ENCODE results near the gene TRIM15.

The TRIM15 gene

GRCh38 chr6:30145818-30146217 is 17.5 kb upstream of the TRIM15 start (continued):
- TF ChIP-seq PRDM2 (tag by site-specific recombination; IDR thresholded peaks at IDR 0.05; ENCODE audit: borderline replicate concordance), result no peak
- no peak for TF ChIP-seq ZNF391 (tag by site-specific recombination; IDR thresholded peaks at IDR 0.05; ENCODE audit: borderline replicate concordance, low read depth)
- TF ChIP-seq ZNF37A (tag by site-specific recombination; IDR thresholded peaks at IDR 0.05), result no peak
- peak; percentile 51 for TF ChIP-seq ZIC2 (tag by site-specific recombination; IDR thresholded peaks at IDR 0.05)
- TF ChIP-seq ZNF148 (tag by site-specific recombination; IDR thresholded peaks at IDR 0.05; ENCODE audit: borderline replicate concordance), result no peak
- no peak for TF ChIP-seq ZNF138 (tag by site-specific recombination; IDR thresholded peaks at IDR 0.05; ENCODE audit: borderline replicate concordance)

GRCh38 chr6:30147096-30147495 is 16.2 kb upstream of the TRIM15 start:
- CTCF ChIA-PET, result interaction anchor here (0.5 to 9.3 kb wide), 4 partner anchors 16 to 499 kb away, joined by 3 to 126 read pairs (median 7); no protein-coding TSS in a partner anchor
- POLR2A ChIA-PET, result no interaction called here
- no peak overlapping the region for H3K4me3 ChIP-seq (ENCODE audit: low read depth, low read length)
- TF ChIP-seq KLF10 (tag by site-specific recombination; IDR thresholded peaks at IDR 0.05) (no peak), ZNF76 (tag by site-specific recombination; IDR thresholded peaks at IDR 0.05; ENCODE audit: borderline replicate concordance, low read depth) (no peak), RBAK (tag by site-specific recombination; IDR thresholded peaks at IDR 0.05) (no peak), AEBP2 (tag by site-specific recombination; IDR thresholded peaks at IDR 0.05; ENCODE audit: borderline replicate concordance) (no peak), SP3 (tag by site-specific recombination; IDR thresholded peaks at IDR 0.05) (no peak), ZNF658 (tag by site-specific recombination; IDR thresholded peaks at IDR 0.05) (no peak), GLI4 (tag by site-specific recombination; IDR thresholded peaks at IDR 0.05) (no peak), ZNF426 (tag by site-specific recombination; IDR thresholded peaks at IDR 0.05) (no peak), PBX3 (CRISPR knock-in tag; IDR thresholded peaks at IDR 0.05) (no peak), ZNF280D (tag by site-specific recombination; IDR thresholded peaks at IDR 0.05) (no peak), ZNF311 (tag by site-specific recombination; IDR thresholded peaks at IDR 0.05; ENCODE audit: borderline replicate concordance) (no peak), REST (tag by site-specific recombination; IDR thresholded peaks at IDR 0.05) (no peak)

More at GRCh38 chr6:30147096-30147495, 16.2 kb upstream of the TRIM15 start:
- H3K36me3 ChIP-seq (ENCODE audit: control insufficient read depth in 2 of 2, insufficient read depth in 1 of 2, low read length in 2 of 2), result no peaks in the 10 kb centered on the region
- H3K27ac ChIP-seq (ENCODE audit: extremely low read depth, low read depth, low read length), result no peak overlapping the region
- no peaks in the 10 kb centered on the region for H3K9me3 ChIP-seq (ENCODE audit: control insufficient read depth, insufficient read depth, low read depth, low read length)
- H3K4me1 ChIP-seq (ENCODE audit: control insufficient read depth, insufficient read depth, low read length), result peaks cover 2% of the 10 kb centered on the region; the same call in 1 of the 2 replicates

Data from HEK293 (cell line).